GM19239 (cell line): ENCODE data around the gene PLPPR3.
"Not testable (repeated sequence)": the region's sequence is repeated elsewhere in the genome, so short reads cannot be mapped to it uniquely, and the experiment has no call there.

Source experiments
- DNase-seq: peaks from one replicate; pipeline ENCODE4 v3.0.0; 2011; ENCODE audit warnings: low spot score; ENCODE audit not compliant: insufficient read length
- FAIRE-seq: peaks from 2 replicates; lab custom pipeline; 2011; peaks lifted over from hg19 to GRCh38; lab: Jason Lieb, UNC

The PLPPR3 gene

GRCh38 chr19:855142-855541, 33.4 kb upstream of the PLPPR3 start:
- no peak for FAIRE-seq
- DNase-seq: no peak

DNA sequence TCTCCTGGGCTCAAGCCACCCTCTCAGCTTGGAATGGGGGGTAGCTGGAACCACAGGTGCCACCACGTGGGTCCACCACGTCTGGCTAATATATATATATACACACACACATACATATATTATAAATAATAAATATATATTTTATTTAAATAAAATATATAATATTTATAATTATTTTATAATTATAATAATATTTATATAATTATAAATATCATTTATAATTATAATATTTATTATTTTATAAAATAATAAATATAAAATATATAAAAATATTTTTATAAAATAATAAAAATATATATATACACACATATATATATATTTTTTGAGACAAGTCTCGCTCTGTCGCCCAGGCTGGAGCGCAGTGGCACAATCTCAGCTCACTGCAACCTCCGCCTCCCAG, 32.8 kb upstream of the PLPPR3 start:
- no peak for DNase-seq

GRCh38 chr19:853614-854220, 32.0 kb upstream of the PLPPR3 start:
- not testable (repeated sequence) for FAIRE-seq, DNase-seq

More for the DNA sequence above, 32.8 kb upstream of the PLPPR3 start:
- no peak for FAIRE-seq

GRCh38 chr19:853014-853585, 31.3 kb upstream of the PLPPR3 start:
- FAIRE-seq (no peak), DNase-seq (no peak)

GRCh38 chr19:852136-853013, 30.6 kb upstream of the PLPPR3 start, which contains the start of gene ELANE:
Gene ELANE (plus strand): TSS chr19:852303. CDS start chr19:852329, 26 bp downstream.
- FAIRE-seq: no peak
- DNase-seq: no peak

GRCh38 chr19:850979-851335, 29.2 kb upstream of the PLPPR3 start:
- no peak for DNase-seq
- no peak for FAIRE-seq

DNA sequence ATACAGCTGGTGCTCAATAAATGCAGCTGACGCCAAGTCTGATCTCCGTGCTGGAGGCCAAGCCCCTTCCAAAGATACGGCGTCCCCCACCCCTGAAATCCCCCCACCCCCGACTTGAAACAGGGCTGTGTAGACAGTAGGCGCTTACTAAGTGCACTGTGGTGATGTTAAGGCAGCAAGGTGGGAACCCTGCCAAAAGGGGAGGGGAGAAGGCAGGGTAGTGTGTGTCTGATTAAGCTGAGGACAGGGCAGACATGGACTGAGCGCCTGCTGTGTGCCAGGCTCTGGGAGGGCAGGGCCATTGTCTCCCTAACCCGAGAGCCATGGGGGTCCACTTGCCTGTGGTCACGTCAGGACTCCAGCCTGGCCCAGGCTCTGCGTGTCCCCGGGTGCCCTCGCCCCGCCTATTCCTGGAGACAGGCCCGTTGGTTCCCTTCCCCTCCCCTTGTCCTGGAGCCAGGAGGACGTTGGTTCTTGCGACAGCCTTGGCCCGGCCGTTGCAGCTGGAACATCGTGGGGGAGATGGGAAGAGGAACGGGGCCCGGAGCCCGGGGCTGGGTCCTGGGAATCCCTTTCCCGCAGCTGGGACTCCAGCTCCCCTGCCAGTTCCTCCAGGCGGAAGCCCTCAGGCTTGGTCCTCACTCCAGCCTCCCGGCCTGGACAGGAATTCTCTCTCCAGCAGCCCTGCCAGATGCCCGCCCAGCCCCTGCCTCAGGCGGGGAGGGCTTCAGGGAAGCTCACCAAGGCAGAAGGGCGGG, 28.6 kb upstream of the PLPPR3 start:
- DNase-seq (no peak), FAIRE-seq (no peak)

DNA sequence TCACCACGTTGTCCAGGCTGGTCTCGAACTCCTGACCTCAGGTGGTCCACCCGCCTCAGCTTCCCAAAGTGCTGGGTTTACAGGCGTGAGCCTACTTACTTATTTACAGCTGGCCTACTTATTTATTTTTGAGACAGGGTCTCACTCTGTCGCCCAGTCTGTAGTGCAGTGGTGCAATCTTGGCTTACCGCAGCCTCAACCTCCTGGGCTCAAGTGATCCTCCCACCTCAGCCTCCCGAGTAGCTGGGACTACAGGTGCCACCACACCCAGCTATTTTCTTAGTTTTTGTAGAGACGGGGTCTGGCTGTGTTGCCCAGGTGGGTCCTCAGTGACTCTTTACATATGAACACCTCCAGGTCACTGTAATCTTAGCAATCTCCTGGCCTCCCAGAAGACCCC, 27.4 kb upstream of the PLPPR3 start:
- DNase-seq, FAIRE-seq: not testable (repeated sequence)

DNA sequence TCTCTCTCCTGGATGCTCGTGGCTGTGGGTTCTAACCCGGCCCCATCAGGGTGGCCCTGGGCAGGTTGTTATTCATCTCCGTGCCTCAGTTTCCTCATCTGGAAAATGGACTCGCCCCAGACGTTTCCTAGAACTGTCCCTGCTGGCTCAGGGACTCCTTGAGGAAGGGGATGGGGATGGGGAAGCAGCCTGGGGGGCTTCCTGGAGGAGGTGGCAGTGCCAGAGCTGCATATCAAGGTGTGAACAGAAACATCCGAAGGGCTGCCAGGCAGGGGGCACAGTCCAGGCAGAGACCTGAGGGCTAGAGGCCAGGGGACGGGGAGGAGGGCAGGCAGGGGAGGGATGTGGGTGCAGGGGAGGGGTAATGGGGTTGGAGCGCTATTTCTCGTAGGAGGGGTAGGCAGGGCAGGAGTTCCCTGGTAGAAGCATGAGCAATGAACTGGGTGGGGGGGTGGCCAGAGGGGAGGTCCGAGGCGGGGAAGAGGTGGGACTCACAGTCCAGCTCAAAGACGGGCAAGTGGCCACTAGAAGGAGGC, 26.7 kb upstream of the PLPPR3 start:
- no peak for DNase-seq
- FAIRE-seq: no peak

DNA sequence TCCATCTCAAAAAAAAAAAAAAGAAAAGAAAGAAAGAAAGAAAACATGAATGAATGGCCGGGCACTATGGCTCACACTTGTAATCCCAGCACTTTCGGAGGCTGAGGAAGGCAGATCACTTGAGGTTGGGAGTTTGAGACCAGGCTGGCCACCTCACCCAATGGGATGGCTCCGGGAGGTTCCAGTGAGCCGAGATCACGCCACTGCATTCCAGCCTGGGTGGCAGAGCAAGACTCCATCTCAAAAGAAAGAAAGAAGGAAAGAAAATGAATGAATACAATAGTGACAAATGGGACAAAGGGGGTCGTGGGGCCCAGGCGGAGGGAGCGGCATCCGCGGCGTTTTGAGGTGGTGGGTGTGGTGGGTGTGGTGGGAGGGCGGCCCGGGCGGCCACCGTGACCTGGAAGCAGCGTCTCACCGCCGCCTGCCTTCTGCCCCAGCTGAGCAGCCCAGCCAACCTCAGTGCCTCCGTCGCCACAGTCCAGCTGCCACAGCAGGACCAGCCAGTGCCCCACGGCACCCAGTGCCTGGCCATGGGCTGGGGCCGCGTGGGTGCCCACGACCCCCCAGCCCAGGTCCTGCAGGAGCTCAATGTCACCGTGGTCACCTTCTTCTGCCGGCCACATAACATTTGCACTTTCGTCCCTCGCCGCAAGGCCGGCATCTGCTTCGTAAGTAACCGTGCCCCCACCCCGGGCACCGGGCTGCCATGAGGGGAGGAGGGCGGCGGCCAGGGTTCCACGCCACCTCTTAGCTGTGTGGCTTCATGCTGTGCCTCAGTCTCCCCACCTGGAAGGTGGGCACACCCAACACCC, 24.2 kb upstream of the PLPPR3 start:
- DNase-seq: no peak
- FAIRE-seq: no peak

DNA sequence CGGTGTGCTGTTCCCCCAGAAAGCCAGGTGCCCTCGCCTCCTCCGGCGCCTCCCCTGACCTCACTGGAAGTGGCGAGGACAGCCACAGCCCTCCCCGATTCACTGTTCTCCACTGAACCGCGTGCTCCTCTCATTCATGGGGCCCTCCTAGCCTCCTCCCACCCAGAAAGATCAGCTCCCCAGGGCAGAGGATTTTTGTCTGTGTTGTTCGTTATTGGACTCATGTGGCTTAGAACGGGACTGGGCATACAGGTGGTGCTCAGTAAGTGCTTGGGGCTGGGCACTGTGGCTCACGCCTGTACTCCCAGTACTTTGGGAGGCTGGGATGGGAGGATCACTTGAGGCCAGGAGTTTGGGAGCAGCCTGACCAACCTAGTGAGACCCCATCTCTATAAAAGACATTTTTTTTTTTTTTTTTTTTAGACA, 22.8 kb upstream of the PLPPR3 start:
- no peak for DNase-seq
- no peak for FAIRE-seq

GRCh38 chr19:843836-844545, 22.2 kb upstream of the PLPPR3 start:
- DNase-seq (no peak), FAIRE-seq (no peak)

GRCh38 chr19:843180-843835, 21.6 kb upstream of the PLPPR3 start:
- no peak for FAIRE-seq
- no peak for DNase-seq

DNA sequence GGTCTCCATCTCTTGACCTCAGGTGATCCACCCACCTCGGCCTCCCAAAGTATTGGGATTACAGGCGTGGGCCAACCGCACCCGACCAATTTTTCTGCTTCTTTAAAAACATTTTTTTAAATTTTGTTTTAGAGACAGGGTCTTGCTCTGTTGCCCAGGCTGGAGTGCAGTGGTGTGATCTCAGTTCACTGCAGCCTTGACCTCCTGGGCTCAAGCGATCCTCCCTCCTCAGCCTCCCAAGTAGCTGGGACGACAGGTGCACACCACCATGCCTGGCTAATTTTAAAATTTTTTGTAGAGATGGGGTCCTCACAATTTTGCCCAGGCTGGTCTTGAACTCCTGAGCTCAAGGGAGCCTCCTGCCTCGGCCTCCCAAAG, 21.0 kb upstream of the PLPPR3 start:
- DNase-seq, FAIRE-seq: not testable (repeated sequence)

DNA sequence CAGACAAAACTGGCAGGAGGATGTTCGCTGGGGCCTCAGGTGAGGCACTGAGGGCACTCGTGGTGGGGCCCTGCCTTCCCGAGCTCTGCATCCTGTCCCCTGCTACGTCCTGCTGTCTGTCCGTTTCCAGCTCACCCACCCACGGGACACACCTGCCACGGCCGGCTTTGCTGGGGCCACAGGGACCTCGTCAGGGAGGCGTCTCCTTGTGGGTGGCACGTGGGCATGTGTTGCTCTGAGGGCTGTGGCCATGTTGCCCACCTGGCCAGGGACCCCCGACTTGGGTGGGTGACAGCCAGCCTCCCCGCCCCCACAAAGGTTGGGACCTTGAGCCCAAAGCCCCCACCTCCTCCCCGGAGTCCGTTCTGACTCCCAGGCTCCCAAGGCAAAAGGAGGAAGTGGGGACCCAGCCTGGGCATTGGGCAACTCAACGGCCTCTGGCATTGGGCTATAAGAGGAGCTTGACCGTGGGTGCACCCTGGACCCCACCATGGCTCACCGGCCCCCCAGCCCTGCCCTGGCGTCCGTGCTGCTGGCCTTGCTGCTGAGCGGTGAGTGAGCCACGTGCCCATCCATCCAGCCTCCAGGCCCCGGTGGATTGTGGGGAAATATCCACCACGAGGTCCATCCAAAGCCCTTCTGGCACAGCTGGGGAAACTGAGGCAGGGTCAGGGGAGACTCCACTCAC, 18.9 kb upstream of the PLPPR3 start, which contains the start of gene PRTN3:
Gene PRTN3, plus strand, starts transcription at position 481 of the 688 bp plus-strand sequence. Its CDS starts 10 bp downstream, at position 491.
- DNase-seq (no peak), FAIRE-seq (no peak)

GRCh38 chr19:835210-835810, 13.6 kb upstream of the PLPPR3 start:
- no peak for FAIRE-seq
- no peak for DNase-seq

DNA sequence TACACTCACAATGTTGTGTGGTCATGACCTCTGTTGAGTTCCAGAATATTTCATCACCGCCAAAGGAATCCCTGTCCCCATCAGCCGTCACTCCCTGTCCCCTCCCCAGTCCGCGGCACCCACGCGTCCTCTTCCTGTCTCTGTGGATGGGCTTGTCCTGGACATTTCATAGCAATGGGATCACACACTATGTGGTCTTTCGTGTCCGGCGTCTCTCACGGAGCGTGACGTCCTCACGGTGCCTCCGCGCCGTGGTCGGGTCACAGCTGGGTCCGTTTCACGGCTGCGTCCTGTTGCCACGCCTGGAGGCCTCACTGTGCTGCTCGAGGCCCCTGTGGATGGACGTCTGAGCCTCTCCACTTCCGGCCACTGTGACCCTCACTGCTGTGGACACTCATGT, 12.5 kb upstream of the PLPPR3 start:
- FAIRE-seq (no peak), DNase-seq (no peak)
